A549 (cell line): Measurements from ENCODE around the gene ADPRS. TPM values are rescaled to one million over a fixed set of nuclear protein-coding genes. Genes with fewer than 3 reads are reported as not detected.

Experiments used
- ATAC-seq, 2 experiments: fragments of 200-7000 bp in 1 of 2; fragments of >200 bp in 1 of 2; cut with Nextera tagmentation in 1 of 2; cut with Tn5 transposase in 1 of 2; 3 replicates each; pipeline versions ENCODE4 v1.8.0 to v1.9.1; 2018 to 2020; ENCODE audit warnings: mild to moderate bottlenecking in 1 of 2, moderate library complexity in 1 of 2
- CTCF ChIA-PET: fragments of 300-600 bp; sonication (Branson Sonifier 250); formaldehyde crosslinking; extraction: SDS; loops from one replicate; lab custom pipeline; 2021; ENCODE audit warnings: antibody characterized with exemption, inconsistent platforms; lab: Yijun Ruan, JAX
- POLR2A ChIA-PET: fragments of 350-600 bp; formaldehyde crosslinking; extraction: SDS; loops from one replicate; lab custom pipeline; 2021; ENCODE audit warnings: antibody characterized with exemption, inconsistent platforms; lab: Yijun Ruan, JAX
- DNase-seq, 2 experiments: peaks; one replicate each; pipeline versions ENCODE4 v3.0.0 to v3.0.0-alpha.2; 2011 to 2016; ENCODE audit warnings: low read depth in 1 of 2, low spot score in 1 of 2
- FAIRE-seq: peaks from 2 replicates; lab custom pipeline; 2011; peaks lifted over from hg19 to GRCh38; lab: Jason Lieb, UNC
- H3K27ac ChIP-seq, 2 experiments: fragments of >200 bp; sonication (Bioruptor Twin); formaldehyde crosslinking; 3 replicates each; pipeline ENCODE4 v1.5.1; 2016 to 2017
- H3K4me1 ChIP-seq: fragments of >200 bp; sonication (Bioruptor Twin); formaldehyde crosslinking; 3 replicates; pipeline ENCODE4 v1.6.1; 2016
- H3K4me2 ChIP-seq: fragments of >200 bp; sonication (Bioruptor Twin); formaldehyde crosslinking; 3 replicates; pipeline ENCODE4 v1.6.1; 2016
- H3K4me3 ChIP-seq: fragments of >200 bp; sonication (Bioruptor Twin); formaldehyde crosslinking; 3 replicates; pipeline ENCODE4 v1.5.1; 2016
- H3K9me3 ChIP-seq: fragments of >200 bp; sonication (Bioruptor Twin); formaldehyde crosslinking; 3 replicates; pipeline ENCODE4 v1.6.1; 2016
- KDM1A ChIP-seq: fragments of 200-600 bp; sonication (generic); IDR thresholded peaks from 2 replicates; pipeline ENCODE4 v1.6.1; 2016; ENCODE audit warnings: low read depth, mild to moderate bottlenecking
- RCOR1 ChIP-seq: fragments of 150-350 bp; IDR thresholded peaks from 2 replicates; pipeline ENCODE4 v1.6.1; 2014; ENCODE audit warnings: antibody characterized with exemption, low read length, low read depth
- WGBS: methylation state at CpG from one replicate; pipeline ENCODE4 v1.1.6; 2017; ENCODE audit errors: missing lambda C conversion rate; 5-methylcytosine and 5-hydroxymethylcytosine counted together
- polyA plus RNA-seq, 4 experiments: library from polyadenylated mRNA; depleted of rRNA in 3 of 4; stranded (reverse); fragments of >200 nt; fragmentation: RNase III in 1 of 4; extraction: RNeasy Plus Mini Kit Qiagen cat#74134 plus additional on column Dnase treatment in 1 of 4; gene quantifications; 2 replicates in 3 of 4; 3 replicates in 1 of 4; pipeline ENCODE4 v1.2.3, GENCODE V29; 2011 to 2017

The ADPRS gene
- polyA plus RNA-seq, 2 of the 4 experiments (the other 2 are of a cell fraction), result 14.6 to 15.2 TPM

- TF ChIP-seq RCOR1, result no peak
- TF ChIP-seq KDM1A, result 0 out of 2 replicates have a peak, but pooled peaks have one; percentile 42
- ChIA-PET CTCF (interaction anchor here (0.7 to 3.4 kb wide), 3 partner anchors 9 to 225 kb away, joined by 3 to 20 read pairs (median 3); no protein-coding TSS in a partner anchor), POLR2A (no interaction called here)
- Histone ChIP-seq H3K4me2 (no peak overlapping the region), H3K27ac (no peak overlapping the region), H3K4me1 (peaks cover 7% of the 10 kb centered on the region), H3K4me3 (no peak overlapping the region), H3K9me3 (no peaks in the 10 kb centered on the region)
- FAIRE-seq (no peak), ATAC-seq (no peak), DNase-seq (no peak)
- WGBS, result 89% methylated on average over 4 of the region's 4 CpGs
Measured at GRCh38 chr1:36143424-36143823, 54.7 kb downstream of the ADPRS start.

Other genes starting within 250 kb of the ADPRS start
- gene AGO1, start 205.7 kb upstream of the ADPRS start, polyA plus RNA-seq (2011; rRNA removed), result 7.0 and 10.6 TPM in 2 replicates
- gene AGO1, start 205.7 kb upstream of the ADPRS start, polyA plus RNA-seq (2017; fragmentation: RNase III; extraction: RNeasy Plus Mini Kit Qiagen cat#74134 plus additional on column Dnase treatment), result 5.2 to 5.7 TPM (median 5.6 TPM) in 3 replicates
- gene AGO3, start 157.8 kb upstream of the ADPRS start, polyA plus RNA-seq (2011; rRNA removed), result 14.7 and 19.8 TPM in 2 replicates
- gene AGO3, start 157.8 kb upstream of the ADPRS start, polyA plus RNA-seq (2017; fragmentation: RNase III; extraction: RNeasy Plus Mini Kit Qiagen cat#74134 plus additional on column Dnase treatment), result 3.8 to 4.3 TPM (median 4.3 TPM) in 3 replicates
- 0.08 TPM in 1 of 2 replicates, not detected in the other for gene TEKT2, start 4.8 kb upstream of the ADPRS start, polyA plus RNA-seq (2011; rRNA removed)
- 0.05 to 0.12 TPM in 2 of 3 replicates, not detected in the other for gene TEKT2, start 4.8 kb upstream of the ADPRS start, polyA plus RNA-seq (2017; fragmentation: RNase III; extraction: RNeasy Plus Mini Kit Qiagen cat#74134 plus additional on column Dnase treatment)
- gene COL8A2, start 36.3 kb downstream of the ADPRS start, polyA plus RNA-seq (2011; rRNA removed), result 0.05 and 0.12 TPM in 2 replicates
- gene COL8A2, start 36.3 kb downstream of the ADPRS start, polyA plus RNA-seq (2017; fragmentation: RNase III; extraction: RNeasy Plus Mini Kit Qiagen cat#74134 plus additional on column Dnase treatment), result 0.07 to 0.16 TPM (median 0.12 TPM) in 3 replicates
- 62.2 and 67.0 TPM in 2 replicates for gene TRAPPC3, start 60.6 kb downstream of the ADPRS start, polyA plus RNA-seq (2011; rRNA removed)
- 103 to 109 TPM (median 105 TPM) in 3 replicates for gene TRAPPC3, start 60.6 kb downstream of the ADPRS start, polyA plus RNA-seq (2017; fragmentation: RNase III; extraction: RNeasy Plus Mini Kit Qiagen cat#74134 plus additional on column Dnase treatment)
- gene MAP7D1, start 67.3 kb downstream of the ADPRS start, polyA plus RNA-seq (2011; rRNA removed), result 15.4 and 16.4 TPM in 2 replicates
- gene MAP7D1, start 67.3 kb downstream of the ADPRS start, polyA plus RNA-seq (2017; fragmentation: RNase III; extraction: RNeasy Plus Mini Kit Qiagen cat#74134 plus additional on column Dnase treatment), result 74.9 to 79.0 TPM (median 75.0 TPM) in 3 replicates
- 60.7 and 66.5 TPM in 2 replicates for gene THRAP3, start 135.6 kb downstream of the ADPRS start, polyA plus RNA-seq (2011; rRNA removed)
- gene THRAP3, start 135.6 kb downstream of the ADPRS start, polyA plus RNA-seq (2017; fragmentation: RNase III; extraction: RNeasy Plus Mini Kit Qiagen cat#74134 plus additional on column Dnase treatment), result 57.9 to 61.7 TPM (median 60.0 TPM) in 3 replicates
- 0.41 and 0.53 TPM in 2 replicates for gene SH3D21, start 217.5 kb downstream of the ADPRS start, polyA plus RNA-seq (2011; rRNA removed)
- 1.1 to 1.6 TPM (median 1.4 TPM) in 3 replicates for gene SH3D21, start 217.5 kb downstream of the ADPRS start, polyA plus RNA-seq (2017; fragmentation: RNase III; extraction: RNeasy Plus Mini Kit Qiagen cat#74134 plus additional on column Dnase treatment)
- gene EVA1B, start 234.8 kb downstream of the ADPRS start, polyA plus RNA-seq (2011; rRNA removed), result 2.0 and 2.9 TPM in 2 replicates
- 7.5 to 10.8 TPM (median 8.5 TPM) in 3 replicates for gene EVA1B, start 234.8 kb downstream of the ADPRS start, polyA plus RNA-seq (2017; fragmentation: RNase III; extraction: RNeasy Plus Mini Kit Qiagen cat#74134 plus additional on column Dnase treatment)